ENCODE results near the gene TCF15. TPM values are rescaled to one million over a fixed set of nuclear protein-coding genes. Genes with fewer than 3 reads are reported as not detected.

TCF15 gene
- total and polyA plus RNA-seq, 2 experiments from 2014 or later, result 3.8 to 4.0 TPM

GRCh38 chr20:634148-634925, 24.2 kb upstream of the TCF15 start:
- ATAC-seq (peak; percentile 63), DNase-seq (ENCODE audit: low spot score) (no peak)
- Mint-ChIP-seq H3K9me3 (no peaks in the 10 kb centered on the region; the same call in 2 of the 3 replicates), H3K27ac (no peak overlapping the region), H3K27me3 (ENCODE audit: insufficient read depth, low read depth, poor library complexity) (peaks cover 9% of the 10 kb centered on the region), H3K36me3 (ENCODE audit: low read depth) (no peaks in the 10 kb centered on the region), H3K4me3 (no peak overlapping the region), H3K4me1 (peaks cover 8% of the 10 kb centered on the region; the same call in 2 of the 3 replicates)
- Histone ChIP-seq H4K20me1 (replicated peaks; ENCODE audit: insufficient read depth) (no peaks in the 10 kb centered on the region), H3K27me3 (ENCODE audit: insufficient read depth) (no peaks in the 10 kb centered on the region), H3K4me2 (no peak overlapping the region), H3F3A (replicated peaks; ENCODE audit: low read depth) (no peaks in the 10 kb centered on the region), H2AFZ (peak overlapping the region; percentile 78), H3K9me2 (ENCODE audit: insufficient read depth) (no peaks in the 10 kb centered on the region), H3K79me2 (replicated peaks; ENCODE audit: insufficient read depth) (no peaks in the 10 kb centered on the region), H3K36me3 (ENCODE audit: insufficient read depth) (no peaks in the 10 kb centered on the region), H3K27ac (ENCODE audit: low read depth) (no peak overlapping the region), H3K4me1 (ENCODE audit: insufficient read depth) (no peaks in the 10 kb centered on the region), H3K4me3 (no peak overlapping the region)
- TF ChIP-seq ZNF114 (CRISPR knock-in tag; IDR thresholded peaks at IDR 0.05) (no peak), CREB1 (CRISPR knock-in tag; IDR thresholded peaks at IDR 0.05; ENCODE audit: low read depth) (no peak), ZNF462 (CRISPR knock-in tag; IDR thresholded peaks at IDR 0.05) (no peak), ZNF331 (CRISPR knock-in tag; IDR thresholded peaks at IDR 0.05; ENCODE audit: low read depth) (no peak), NANOG (IDR thresholded peaks at IDR 0.05; ENCODE audit: borderline replicate concordance) (no peak), ETS1 (IDR thresholded peaks at IDR 0.05) (no peak)

Measured in GM23338 (cell line).